Vagina (tissue), 2 donors: ENCODE measurements around the gene ZWILCH.

Experiments used
- POLR2A ChIP-seq, 2 donors: fragments of 450-650 bp; IDR thresholded peaks; one replicate each; pipeline ENCODE4 v1.6.1; 2017; ENCODE audit warnings: antibody characterized with exemption in 2 of 2, mild to moderate bottlenecking in 2 of 2, moderate library complexity in 2 of 2
- POLR2AphosphoS5 ChIP-seq, 2 donors: sonication (generic); formaldehyde crosslinking; IDR thresholded peaks; one replicate each; pipeline ENCODE4 v1.9.0; 2017; ENCODE audit warnings: antibody characterized with exemption in 2 of 2, mild to moderate bottlenecking in 2 of 2, low read depth in 1 of 2; ENCODE audit not compliant: insufficient read depth in 1 of 2
- TF ChIP-seq, protein P1 (sequence below), 3 experiments: fragments of 450-650 bp in 2 of 3; fragments of 200-600 bp in 1 of 3; sonication (generic) in 1 of 3; IDR thresholded peaks; one replicate each; pipeline ENCODE4 v1.5.1; 2017 to 2019; ENCODE audit warnings: antibody characterized with exemption in 3 of 3, mild to moderate bottlenecking in 2 of 3, moderate library complexity in 2 of 3

- TF ChIP-seq, protein P1, sequence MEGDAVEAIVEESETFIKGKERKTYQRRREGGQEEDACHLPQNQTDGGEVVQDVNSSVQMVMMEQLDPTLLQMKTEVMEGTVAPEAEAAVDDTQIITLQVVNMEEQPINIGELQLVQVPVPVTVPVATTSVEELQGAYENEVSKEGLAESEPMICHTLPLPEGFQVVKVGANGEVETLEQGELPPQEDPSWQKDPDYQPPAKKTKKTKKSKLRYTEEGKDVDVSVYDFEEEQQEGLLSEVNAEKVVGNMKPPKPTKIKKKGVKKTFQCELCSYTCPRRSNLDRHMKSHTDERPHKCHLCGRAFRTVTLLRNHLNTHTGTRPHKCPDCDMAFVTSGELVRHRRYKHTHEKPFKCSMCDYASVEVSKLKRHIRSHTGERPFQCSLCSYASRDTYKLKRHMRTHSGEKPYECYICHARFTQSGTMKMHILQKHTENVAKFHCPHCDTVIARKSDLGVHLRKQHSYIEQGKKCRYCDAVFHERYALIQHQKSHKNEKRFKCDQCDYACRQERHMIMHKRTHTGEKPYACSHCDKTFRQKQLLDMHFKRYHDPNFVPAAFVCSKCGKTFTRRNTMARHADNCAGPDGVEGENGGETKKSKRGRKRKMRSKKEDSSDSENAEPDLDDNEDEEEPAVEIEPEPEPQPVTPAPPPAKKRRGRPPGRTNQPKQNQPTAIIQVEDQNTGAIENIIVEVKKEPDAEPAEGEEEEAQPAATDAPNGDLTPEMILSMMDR (IDR thresholded peaks at IDR 0.05) = no peak
- TF ChIP-seq POLR2A (IDR thresholded peaks at IDR 0.05) (no peak), POLR2AphosphoS5 (IDR thresholded peaks at IDR 0.05; ENCODE audit: insufficient read depth in 1 of 2, low read depth in 1 of 2) (no peak)
Measured at GRCh38 chr15:66560856-66561525, 55.9 kb downstream of the ZWILCH start.
